GM12878 (cell line): Measurements from ENCODE around the gene ADAMTS17. TPM values are rescaled to one million over a fixed set of nuclear protein-coding genes. Genes with fewer than 3 reads are reported as not detected.

Experiments
- ATAC-seq: fragments of 200-7000 bp; cut with Tn5 transposase; 3 replicates; pipeline ENCODE4 v1.9.1; 2020; ENCODE audit warnings: mild to moderate bottlenecking, moderate library complexity
- BruUV-seq: library from RNA; stranded (reverse); fragments of 400-500 nt; replicated peaks from 2 replicates; lab custom pipeline; 2021; lab: Mats Ljungman, UMichigan
- CTCF ChIA-PET: fragments of 300-600 bp; sonication (Branson Sonifier 250); formaldehyde crosslinking; extraction: SDS; loops from one replicate; lab custom pipeline; 2021; ENCODE audit warnings: inconsistent platforms; lab: Yijun Ruan, JAX
- POLR2A ChIA-PET: fragments of 350-600 bp; formaldehyde crosslinking; extraction: SDS; loops from one replicate; lab custom pipeline; 2021; ENCODE audit warnings: inconsistent platforms; lab: Charles Lee
- RAD21 ChIA-PET: fragments of 300-600 bp; sonication (Branson Sonifier 250); formaldehyde crosslinking; loops from one replicate; lab custom pipeline; 2023; ENCODE audit warnings: antibody characterized with exemption; ENCODE audit not compliant: unreplicated experiment; lab: Charles Lee
- SMC1A ChIA-PET: fragments of 300-600 bp; sonication (Branson Sonifier 250); formaldehyde crosslinking; loops from one replicate; lab custom pipeline; 2023; ENCODE audit not compliant: unreplicated experiment, uncharacterized antibody; lab: Charles Lee
- DNase-seq: peaks from one replicate; pipeline ENCODE4 v3.0.0-alpha.2; 2011; ENCODE audit warnings: low read depth, low spot score
- FAIRE-seq: peaks from 3 replicates; lab custom pipeline; 2011; peaks lifted over from hg19 to GRCh38; lab: Jason Lieb, UNC
- H2AFZ ChIP-seq: 2 replicates; pipeline ENCODE4 v1.6.0; 2011; ENCODE audit warnings: low read depth, low read length, control low read depth; ENCODE audit not compliant: control insufficient read depth
- H3K27ac ChIP-seq: 2 replicates; pipeline ENCODE4 v1.5.1; 2011; ENCODE audit warnings: control low read depth; ENCODE audit not compliant: control insufficient read depth, insufficient read depth
- H3K27me3 ChIP-seq, 2 experiments: replicated peaks in 1 of 2; 2 replicates each; pipeline versions ENCODE4 v1.6.0 to v1.6.1; 2011; ENCODE audit warnings: low read length in 1 of 2; ENCODE audit not compliant: control insufficient read depth in 2 of 2, insufficient read depth in 2 of 2
- H3K36me3 ChIP-seq, 2 experiments: 2 replicates each; pipeline ENCODE4 v1.5.1; 2011; ENCODE audit warnings: low read length in 1 of 2; ENCODE audit not compliant: control insufficient read depth in 2 of 2, insufficient read depth in 2 of 2
- H3K4me1 ChIP-seq: 2 replicates; pipeline ENCODE4 v1.6.1; 2011; ENCODE audit warnings: mild to moderate bottlenecking, low read length, moderate library complexity, mixed read lengths; ENCODE audit not compliant: control insufficient read depth, insufficient read depth
- H3K4me2 ChIP-seq: 2 replicates; pipeline ENCODE4 v1.6.0; 2011; ENCODE audit warnings: control low read depth; ENCODE audit not compliant: control insufficient read depth, insufficient read depth
- H3K4me3 ChIP-seq: fragments of 200-600 bp; sonication (generic); 2 replicates; pipeline ENCODE4 v1.5.1; 2016
- H3K79me2 ChIP-seq: 2 replicates; pipeline ENCODE4 v1.6.0; 2011; ENCODE audit warnings: low read length; ENCODE audit not compliant: control insufficient read depth, insufficient read depth
- H3K9ac ChIP-seq: 2 replicates; pipeline ENCODE4 v1.8.0; 2011; ENCODE audit warnings: low read length, control low read depth, mixed read lengths; ENCODE audit not compliant: control insufficient read depth, insufficient read depth
- H3K9me3 ChIP-seq: replicated peaks from 3 replicates; pipeline ENCODE4 v1.5.1; 2011; ENCODE audit warnings: mild to moderate bottlenecking, low read length; ENCODE audit not compliant: control insufficient read depth, insufficient read depth
- H4K20me1 ChIP-seq: 2 replicates; pipeline ENCODE4 v1.6.0; 2011; ENCODE audit not compliant: control insufficient read depth, insufficient read depth
- BCL11A ChIP-seq: IDR thresholded peaks from 2 replicates; pipeline ENCODE4 v1.6.1; 2011; ENCODE audit warnings: low read depth, low read length
- BRCA1 ChIP-seq: IDR thresholded peaks from 2 replicates; pipeline ENCODE4 v1.6.1; 2011; ENCODE audit warnings: low read depth, low read length, improper control_type of control experiment
- CHD1 ChIP-seq: IDR thresholded peaks from 2 replicates; pipeline ENCODE4 v1.6.1; 2012; ENCODE audit warnings: low read depth, low read length, improper control_type of control experiment
- ESRRA ChIP-seq: IDR thresholded peaks from 2 replicates; pipeline ENCODE4 v1.6.1; 2012; ENCODE audit warnings: mild to moderate bottlenecking, low read length, improper control_type of control experiment
- HDGF ChIP-seq: fragments of 450-650 bp; IDR thresholded peaks from 2 replicates; pipeline ENCODE4 v1.6.1; 2016; ENCODE audit warnings: antibody characterized with exemption
- PRDM15 ChIP-seq: fragments of 450-650 bp; formaldehyde crosslinking; IDR thresholded peaks from 2 replicates; pipeline ENCODE4 v1.4.0; 2020; ENCODE audit warnings: mild to moderate bottlenecking, moderate library complexity
- RAD21 ChIP-seq: IDR thresholded peaks from 2 replicates; pipeline ENCODE4 v1.6.1; 2011; ENCODE audit warnings: mild to moderate bottlenecking, low read depth, low read length, moderate library complexity; ENCODE audit not compliant: insufficient read depth
- RFX5 ChIP-seq: IDR thresholded peaks from 2 replicates; pipeline ENCODE4 v1.6.1; 2011; ENCODE audit warnings: low read depth, low read length, improper control_type of control experiment
- SP1 ChIP-seq: IDR thresholded peaks from one replicate; pipeline ENCODE4 v1.6.1; 2011; ENCODE audit warnings: low read depth, low read length
- SRF ChIP-seq, 2 experiments: IDR thresholded peaks; 2 replicates each; pipeline ENCODE4 v1.6.1; 2011; ENCODE audit warnings: low read depth in 2 of 2, low read length in 2 of 2, mild to moderate bottlenecking in 1 of 2, moderate library complexity in 1 of 2
- STAT1 ChIP-seq: fragments of 450-650 bp; conservative IDR thresholded peaks from 2 replicates; pipeline ENCODE4 v1.6.1; 2014; ENCODE audit warnings: antibody characterized with exemption, mild to moderate bottlenecking
- SUPT20H ChIP-seq: IDR thresholded peaks from 2 replicates; pipeline ENCODE4 v1.6.1; 2011; ENCODE audit warnings: low read depth, mild to moderate bottlenecking, low read length, moderate library complexity, borderline replicate concordance; ENCODE audit not compliant: control insufficient read depth
- TAF1 ChIP-seq: IDR thresholded peaks from 2 replicates; pipeline ENCODE4 v1.6.1; 2011; ENCODE audit warnings: mild to moderate bottlenecking, low read depth, low read length, borderline replicate concordance
- ZBED1 ChIP-seq: IDR thresholded peaks from 2 replicates; pipeline ENCODE4 v1.6.1; 2016; ENCODE audit warnings: borderline replicate concordance
- ZNF274 ChIP-seq: IDR thresholded peaks from one replicate; pipeline ENCODE4 v1.8.0; 2011; ENCODE audit not compliant: insufficient read length, insufficient read depth
- ZNF384 ChIP-seq: IDR thresholded peaks from 2 replicates; pipeline ENCODE4 v1.6.1; 2012; ENCODE audit warnings: low read depth, mild to moderate bottlenecking, low read length, improper control_type of control experiment, borderline replicate concordance
- ZNF622 ChIP-seq: fragments of 450-650 bp; IDR thresholded peaks from 2 replicates; pipeline ENCODE4 v1.6.1; 2017; ENCODE audit warnings: mild to moderate bottlenecking, inconsistent platforms
- WGBS: methylation state at CpG from one replicate; pipeline ENCODE4 v1.1.6; 2016; ENCODE audit warnings: low lambda C conversion rate; ENCODE audit not compliant: insufficient replicate concordance, insufficient coverage; ENCODE audit errors: missing lambda C conversion rate; 5-methylcytosine and 5-hydroxymethylcytosine counted together
- in situ Hi-C: fragments of 300-500 bp; cut with MboI; formaldehyde crosslinking; loops from 9 replicates; pipeline ENCODE4 v1.14.3; 2018; ENCODE audit warnings: mixed read lengths
- intact Hi-C: fragments of 100-400 bp; cut with micrococcal nuclease; formaldehyde crosslinking; loops from one replicate; pipeline ENCODE4 v1.14.2; 2022; ENCODE audit not compliant: unreplicated experiment
- polyA plus RNA-seq, 11 experiments: library from polyadenylated mRNA; depleted of rRNA in 4 of 11; unstranded in 6 of 11; stranded (reverse) in 5 of 11; fragments of >200 nt; fragmentation: Nextera tagmentation in 4 of 11; fragmentation: Illumina TruSeq in 1 of 11; extraction: Ambion mirVana in 4 of 11; extraction: Trizol in 1 of 11; gene quantifications; 1 replicate in 1 of 11; 2 replicates in 10 of 11; pipeline versions ENCODE4 v1.2.1 to v1.2.3, GENCODE V29; 2011 to 2016; ENCODE audit warnings: inconsistent platforms in 2 of 11, missing spikeins in 2 of 11, low read depth in 1 of 11
- total RNA-seq, 4 experiments: library from RNA; depleted of rRNA in 3 of 4; stranded (reverse); fragments of >200 nt in 3 of 4; fragmentation: Illumina TruSeq in 1 of 4; extraction: Trizol in 1 of 4; gene quantifications; 2 replicates each; pipeline versions ENCODE4 v1.2.1 to v1.2.3, GENCODE V29; 2013 to 2021
- TF ChIP-seq, protein P1 (sequence below), 3 experiments: IDR thresholded peaks in 2 of 3; conservative IDR thresholded peaks in 1 of 3; 2 replicates each; pipeline ENCODE4 v1.5.1; 2011; ENCODE audit warnings: low read depth in 3 of 3, low read length in 3 of 3, mild to moderate bottlenecking in 3 of 3, control low read depth in 2 of 3, moderate library complexity in 2 of 3, inconsistent platforms in 1 of 3, mixed read lengths in 1 of 3; ENCODE audit not compliant: control insufficient read depth in 2 of 3, insufficient read depth in 1 of 3; ENCODE audit errors: extremely low read depth in 1 of 3

The ADAMTS17 gene
- total and polyA plus RNA-seq, 10 of the 15 experiments (the other 5 are each of a cell fraction or from before 2014, with no cell fraction given): 0.04 to 0.50 (median 0.10) TPM; not detected in 4

DNA sequence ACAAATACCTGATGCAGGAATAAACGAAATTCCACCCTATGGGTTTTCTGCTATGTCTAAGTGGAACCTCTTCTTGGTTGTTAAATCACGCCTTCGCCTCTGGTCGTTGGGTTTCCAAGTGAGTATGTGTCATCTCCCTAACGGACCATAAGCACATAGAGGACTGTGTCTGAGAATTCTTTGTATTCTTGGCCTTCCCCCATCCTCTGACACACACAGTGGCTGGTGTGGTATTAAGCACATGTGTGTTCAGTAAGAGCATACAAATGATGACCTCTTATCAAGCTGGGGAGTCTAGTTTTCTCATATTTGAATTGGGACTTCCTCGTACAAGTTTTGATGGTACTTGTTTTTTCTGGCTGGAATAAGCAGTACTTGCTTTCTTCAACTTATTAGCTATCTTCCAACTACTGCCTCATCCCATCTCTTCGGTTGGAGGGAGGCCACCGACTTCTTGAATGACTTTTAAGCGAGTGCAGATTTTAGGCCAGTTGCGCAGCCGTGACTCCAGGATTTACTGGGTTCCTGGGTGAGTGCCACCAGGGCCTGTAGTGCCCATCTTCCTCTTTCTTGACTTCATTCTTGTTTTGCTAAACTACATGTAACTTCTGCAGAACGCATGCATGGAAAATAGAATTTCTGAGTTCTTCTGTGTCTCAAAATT lies 240.2 kb downstream of the ADAMTS17 start (continued):
- TF ChIP-seq PRDM15: no peak

- SMC1A ChIA-PET: no interaction called here
- RAD21 ChIA-PET: no interaction called here
- in situ Hi-C loops: no loop called here
- Histone ChIP-seq H3K4me3 (no peak overlapping the region), H2AFZ (no peak overlapping the region), H3K27ac (no peak overlapping the region), H3K4me1 (no peaks in the 10 kb centered on the region), H3K36me3 (no peaks in the 10 kb centered on the region), H3K9ac (no peak overlapping the region), H3K9me3 (no peaks in the 10 kb centered on the region), H3K4me2 (no peak overlapping the region), H3K27me3 (no peaks in the 10 kb centered on the region), H4K20me1 (no peaks in the 10 kb centered on the region), H3K79me2 (no peaks in the 10 kb centered on the region)
- ATAC-seq (no peak), FAIRE-seq (no peak), DNase-seq (no peak)
- intact Hi-C loops: no loop called here
- WGBS: 21% methylated on average over 6 of the region's 6 CpGs
- no TSS peak for BruUV-seq
- CTCF ChIA-PET: no interaction called here
- POLR2A ChIA-PET: no interaction called here
- TF ChIP-seq BRCA1 (no peak), SUPT20H (no peak), RAD21 (no peak), STAT1 (no peak), CHD1 (no peak), SRF (IDR thresholded peaks at IDR 0.05; ENCODE audit: low read depth in 2 of 2, low read length in 2 of 2) (no peak), ZBED1 (no peak), ZNF384 (no peak), ZNF274 (no peak), RFX5 (no peak), SP1 (no peak), ZNF622 (no peak), TAF1 (no peak), HDGF (no peak), BCL11A (no peak), ESRRA (no peak)
- TF ChIP-seq, protein P1, sequence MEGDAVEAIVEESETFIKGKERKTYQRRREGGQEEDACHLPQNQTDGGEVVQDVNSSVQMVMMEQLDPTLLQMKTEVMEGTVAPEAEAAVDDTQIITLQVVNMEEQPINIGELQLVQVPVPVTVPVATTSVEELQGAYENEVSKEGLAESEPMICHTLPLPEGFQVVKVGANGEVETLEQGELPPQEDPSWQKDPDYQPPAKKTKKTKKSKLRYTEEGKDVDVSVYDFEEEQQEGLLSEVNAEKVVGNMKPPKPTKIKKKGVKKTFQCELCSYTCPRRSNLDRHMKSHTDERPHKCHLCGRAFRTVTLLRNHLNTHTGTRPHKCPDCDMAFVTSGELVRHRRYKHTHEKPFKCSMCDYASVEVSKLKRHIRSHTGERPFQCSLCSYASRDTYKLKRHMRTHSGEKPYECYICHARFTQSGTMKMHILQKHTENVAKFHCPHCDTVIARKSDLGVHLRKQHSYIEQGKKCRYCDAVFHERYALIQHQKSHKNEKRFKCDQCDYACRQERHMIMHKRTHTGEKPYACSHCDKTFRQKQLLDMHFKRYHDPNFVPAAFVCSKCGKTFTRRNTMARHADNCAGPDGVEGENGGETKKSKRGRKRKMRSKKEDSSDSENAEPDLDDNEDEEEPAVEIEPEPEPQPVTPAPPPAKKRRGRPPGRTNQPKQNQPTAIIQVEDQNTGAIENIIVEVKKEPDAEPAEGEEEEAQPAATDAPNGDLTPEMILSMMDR (IDR thresholded peaks at IDR 0.05 in 2 of 3, conservative IDR thresholded peaks at IDR 0.05 in 1 of 3; ENCODE audit: control insufficient read depth in 2 of 3, extremely low read depth in 1 of 3, insufficient read depth in 1 of 3, low read depth in 3 of 3, low read length in 3 of 3): no peak
Observed at GRCh38 chr15:100100926-100101325, 240.8 kb downstream of the ADAMTS17 start.
